Measurements from ENCODE around the gene CRB3. TPM values are rescaled to one million over a fixed set of nuclear protein-coding genes. Genes with fewer than 3 reads are reported as not detected.

CRB3 gene
- total RNA-seq, 1 experiment from 2014 or later, result not detected

DNA sequence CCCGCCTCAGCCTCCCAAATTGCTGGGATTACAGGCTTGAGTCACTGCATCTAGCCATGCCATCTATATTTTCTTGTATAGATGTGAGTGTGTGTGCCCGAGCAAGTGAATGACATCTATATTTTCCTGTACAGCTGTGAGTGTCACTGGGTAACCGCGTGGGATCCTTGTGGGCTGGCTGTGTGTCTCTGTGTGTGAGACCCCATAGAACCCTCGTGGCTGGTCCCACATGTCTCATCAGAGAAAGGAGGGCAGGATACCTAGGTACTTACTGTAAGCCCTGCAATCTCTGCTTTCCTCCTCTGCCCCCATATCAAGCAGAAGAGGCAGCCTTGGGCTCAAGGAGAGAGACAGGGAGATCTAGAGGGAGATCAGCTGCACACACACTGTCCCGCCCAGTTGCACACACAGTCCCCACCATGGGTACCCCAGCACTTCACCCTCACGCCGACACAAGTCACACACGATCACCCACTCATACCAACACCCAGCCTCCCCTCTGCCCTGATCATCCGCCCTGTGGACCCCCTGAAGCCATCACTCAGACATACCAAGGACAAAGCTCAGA is 16.9 kb downstream of the CRB3 start:
- intact Hi-C loops (cut with micrococcal nuclease; ENCODE audit: unreplicated experiment), result no loop called here
- no peaks in the 10 kb centered on the region for H3K36me3 ChIP-seq (ENCODE audit: insufficient read depth, low read length, poor library complexity, severe bottlenecking)
- no peak overlapping the region for H3K4me3 ChIP-seq (ENCODE audit: low read depth, low read length, poor library complexity, severe bottlenecking)
- no TSS peak for BruUV-seq (replicated peaks)
- no peaks in the 10 kb centered on the region for H3K9me3 ChIP-seq (ENCODE audit: low read depth, low read length, poor library complexity, severe bottlenecking)
- H3K4me1 ChIP-seq (ENCODE audit: insufficient read depth, low read length, poor library complexity, severe bottlenecking), result no peaks in the 10 kb centered on the region
- no peak overlapping the region for H3K27ac ChIP-seq (ENCODE audit: low read depth, low read length, poor library complexity, severe bottlenecking)
- DNase-seq (ENCODE audit: low spot score), result no peak
- TF ChIP-seq CTCF (conservative IDR thresholded peaks at IDR 0.05; ENCODE audit: low read depth, low read length), result no peak
- TF ChIP-seq EZH2 (IDR thresholded peaks at IDR 0.05; ENCODE audit: borderline replicate concordance, low read depth, low read length, poor library complexity, severe bottlenecking), result no peak
- ChIA-PET POLR2A (ENCODE audit: low non-redundant PET) (no interaction called here), CTCF (no interaction called here)
- H3K27me3 ChIP-seq (replicated peaks; ENCODE audit: insufficient read depth, low read depth, low read length, poor library complexity), result no peaks in the 10 kb centered on the region

DNA sequence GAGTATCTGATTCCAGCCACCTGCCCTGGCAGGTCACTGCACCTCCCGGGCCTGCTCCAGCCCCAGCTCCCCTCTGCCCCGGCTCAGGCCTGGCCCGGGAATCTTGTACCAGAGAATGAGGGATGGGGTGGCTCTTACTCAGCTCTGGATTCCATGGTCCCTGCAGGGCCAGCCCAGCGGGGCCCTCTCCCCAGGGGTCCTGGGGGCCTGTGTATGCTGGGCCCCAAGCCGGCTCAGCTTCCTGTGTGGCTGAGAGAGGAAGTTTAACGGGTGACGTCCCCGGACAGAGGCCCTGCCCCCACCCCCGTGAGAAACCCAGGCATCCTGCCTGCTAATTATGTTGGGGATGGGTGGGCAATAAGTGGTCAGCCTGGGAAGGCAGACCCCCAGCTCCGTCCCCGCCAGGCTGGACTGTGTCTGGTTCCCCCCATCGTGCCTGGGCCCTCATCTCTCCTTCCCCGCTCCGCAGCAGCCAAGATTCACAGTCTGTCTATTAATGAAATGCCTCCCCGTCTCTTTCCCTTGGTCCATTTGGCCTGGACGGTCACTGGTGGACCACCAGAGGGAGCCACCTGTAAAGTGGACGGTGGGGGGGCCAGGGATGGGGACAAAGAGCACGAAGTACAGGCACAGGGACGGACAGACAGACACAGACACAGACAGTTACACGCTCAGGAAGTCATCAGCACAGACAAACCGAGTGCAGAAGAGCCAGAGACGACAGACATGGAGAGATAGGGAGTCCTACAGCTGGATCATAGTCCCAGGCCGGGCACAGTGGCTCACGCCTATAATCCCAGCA is 17.7 kb downstream of the CRB3 start, which contains the start of gene DENND1C:
Gene DENND1C, minus strand, starts transcription at position 247 of the 802 bp plus-strand sequence. Its CDS starts 92 bp downstream, at position 155.
- CTCF ChIA-PET, result no interaction called here
- H3K27ac ChIP-seq (ENCODE audit: low read depth, low read length, poor library complexity, severe bottlenecking), result no peak within 1 kb of the TSS
- H3K36me3 ChIP-seq (ENCODE audit: insufficient read depth, low read length, poor library complexity, severe bottlenecking), result no peaks in the 10 kb centered on the region
- no peak within 1 kb of the TSS for H3K4me3 ChIP-seq (ENCODE audit: low read depth, low read length, poor library complexity, severe bottlenecking)
- DNase-seq (ENCODE audit: low spot score), result no peak
- no peaks in the 10 kb centered on the region for H3K4me1 ChIP-seq (ENCODE audit: insufficient read depth, low read length, poor library complexity, severe bottlenecking)
- POLR2A ChIA-PET (ENCODE audit: low non-redundant PET), result no interaction called here
- intact Hi-C loops (cut with micrococcal nuclease; ENCODE audit: unreplicated experiment), result no loop called here
- H3K9me3 ChIP-seq (ENCODE audit: low read depth, low read length, poor library complexity, severe bottlenecking), result no peaks in the 10 kb centered on the region
- TF ChIP-seq EZH2 (IDR thresholded peaks at IDR 0.05; ENCODE audit: borderline replicate concordance, low read depth, low read length, poor library complexity, severe bottlenecking), result no peak
- TF ChIP-seq CTCF (conservative IDR thresholded peaks at IDR 0.05; ENCODE audit: low read depth, low read length), result peak; percentile 45
- no peaks in the 10 kb centered on the region for H3K27me3 ChIP-seq (replicated peaks; ENCODE audit: insufficient read depth, low read depth, low read length, poor library complexity)
- BruUV-seq (replicated peaks), result no TSS peak

GRCh38 chr19:6482343-6482686 is 18.2 kb downstream of the CRB3 start:
- no peak for DNase-seq (ENCODE audit: low spot score)
- Histone ChIP-seq H3K27ac (ENCODE audit: low read depth, low read length, poor library complexity, severe bottlenecking) (no peak overlapping the region), H3K4me1 (ENCODE audit: insufficient read depth, low read length, poor library complexity, severe bottlenecking) (no peaks in the 10 kb centered on the region), H3K27me3 (replicated peaks; ENCODE audit: insufficient read depth, low read depth, low read length, poor library complexity) (no peaks in the 10 kb centered on the region), H3K9me3 (ENCODE audit: low read depth, low read length, poor library complexity, severe bottlenecking) (no peaks in the 10 kb centered on the region), H3K4me3 (ENCODE audit: low read depth, low read length, poor library complexity, severe bottlenecking) (no peak overlapping the region), H3K36me3 (ENCODE audit: insufficient read depth, low read length, poor library complexity, severe bottlenecking) (no peaks in the 10 kb centered on the region)
- TF ChIP-seq EZH2 (IDR thresholded peaks at IDR 0.05; ENCODE audit: borderline replicate concordance, low read depth, low read length, poor library complexity, severe bottlenecking) (no peak), CTCF (conservative IDR thresholded peaks at IDR 0.05; ENCODE audit: low read depth, low read length) (no peak)
- CTCF ChIA-PET, result no interaction called here
- BruUV-seq (replicated peaks), result no TSS peak
- POLR2A ChIA-PET (ENCODE audit: low non-redundant PET), result no interaction called here
- intact Hi-C loops (cut with micrococcal nuclease; ENCODE audit: unreplicated experiment), result no loop called here

Measured in A673 (cell line).